DMS 273 treated with DMSO at 0.1 percent for 48 hours (cell line): ENCODE measurements around the gene ZFAND2B.
"Not testable (repeated sequence)": the region's sequence is repeated elsewhere in the genome, so short reads cannot be mapped to it uniquely, and the experiment has no call there.

Source experiments
- DNase-seq: peaks from one replicate; lab custom pipeline; 2025; lab: John Stamatoyannopoulos, UW

The ZFAND2B gene

GRCh38 chr2:219250049-219250781 is 43.6 kb downstream of the ZFAND2B start:
- DNase-seq, result no peak

- DNase-seq, result no peak
Measured at GRCh38 chr2:219251656-219252055, 45.1 kb downstream of the ZFAND2B start.

DNA sequence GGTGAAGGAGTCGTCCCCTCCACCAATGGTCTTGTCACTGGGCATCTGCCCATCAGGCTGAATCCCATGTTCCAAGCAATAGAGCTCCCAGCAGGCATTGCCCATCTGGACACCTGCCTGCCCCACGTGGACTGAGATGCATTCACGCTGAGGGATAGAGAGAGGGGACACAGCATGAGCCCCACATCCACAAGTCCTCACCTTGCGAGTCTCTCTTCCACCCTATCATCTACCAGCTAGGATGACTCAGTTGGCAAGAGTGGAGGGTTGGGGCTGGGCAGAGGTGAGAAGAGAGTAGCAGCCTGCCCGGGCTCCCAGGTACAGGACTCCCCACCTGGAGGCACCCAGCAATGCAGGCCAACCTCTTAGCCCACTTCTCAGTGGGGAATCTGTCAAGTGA is 45.5 kb downstream of the ZFAND2B start:
- DNase-seq, result no peak

DNA sequence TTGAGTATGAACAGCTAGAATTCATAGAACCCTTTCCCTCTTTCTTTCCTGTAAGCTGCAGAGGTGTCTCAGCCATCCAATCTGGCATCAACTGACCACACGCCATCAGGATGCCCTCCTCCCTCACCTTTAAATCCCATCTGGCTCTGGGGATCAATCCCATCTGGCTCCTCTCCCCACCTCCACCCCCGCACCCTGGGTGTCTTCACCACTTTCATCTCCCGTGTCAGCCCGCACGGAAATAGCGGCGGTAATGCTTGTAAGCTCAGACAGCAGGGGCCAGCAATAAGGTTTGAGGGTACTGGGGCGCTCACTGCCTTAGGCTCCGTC is 46.0 kb downstream of the ZFAND2B start:
- DNase-seq, result peak; percentile 52

DNA sequence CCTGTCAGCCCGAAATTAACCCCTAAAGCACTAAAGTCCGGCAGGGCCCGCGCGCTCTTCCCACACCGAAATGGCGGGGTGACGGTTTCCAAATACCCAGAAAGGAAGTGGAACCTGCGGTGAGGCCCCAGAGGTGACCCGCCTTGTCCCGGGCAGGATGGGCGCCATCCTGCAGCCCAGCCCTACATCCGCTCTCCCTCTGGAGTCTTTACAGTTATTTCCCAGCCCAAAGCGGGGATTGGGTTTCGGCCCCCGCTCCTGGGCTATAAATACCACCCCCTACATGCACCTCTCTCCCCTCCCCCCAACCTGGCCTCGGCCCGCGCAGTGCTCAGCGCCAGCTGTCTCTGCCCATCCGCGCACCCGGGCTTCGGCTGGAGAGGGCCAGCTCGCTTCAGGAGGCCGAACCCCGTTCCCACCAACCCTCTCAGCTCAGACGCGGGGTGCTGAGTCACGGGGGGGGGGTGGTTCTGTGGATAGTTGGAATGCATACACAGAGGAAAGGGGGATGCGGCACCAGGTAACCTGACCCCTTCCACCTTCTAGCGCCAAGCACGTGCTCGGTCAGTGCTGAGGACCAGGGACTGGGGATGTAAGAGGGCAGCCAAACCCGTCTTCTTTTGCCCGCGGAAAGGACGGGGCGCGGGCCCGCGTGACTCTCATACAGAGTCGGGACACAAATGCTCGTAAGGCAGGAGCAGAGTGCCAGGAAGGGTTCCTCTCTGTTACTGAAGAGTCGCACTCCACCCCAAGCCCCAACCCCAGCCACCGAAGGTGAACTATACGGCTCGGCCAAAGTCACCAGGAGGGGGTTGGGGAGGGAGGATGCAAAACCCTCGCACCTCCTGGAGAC is 46.5 kb downstream of the ZFAND2B start, which contains the start of gene TUBA4B:
TSS of gene TUBA4B (plus strand) at position 344 of the 853 bp plus-strand sequence. CDS start at position 509, 165 bp downstream.
- DNase-seq, result peak; percentile 59

- DNase-seq, result peak; percentile 43
Measured at GRCh38 chr2:219253753-219254589, 47.4 kb downstream of the ZFAND2B start, which contains the start of gene TUBA4A. TUBA4A (minus strand) TSS chr2:219253918; CDS start chr2:219253858, 60 bp downstream.

- no peak for DNase-seq
Measured at GRCh38 chr2:219254590-219255201, 48.1 kb downstream of the ZFAND2B start.

GRCh38 chr2:219258942-219259341 is 52.4 kb downstream of the ZFAND2B start:
- not testable (repeated sequence) for DNase-seq
